Activated CD4-positive, alpha-beta T cell treated with anti-CD3 and anti-CD28 coated beads, Interleukin-2, amount 50 U/mL, for 48 hours (primary cell): ENCODE data around the gene DCTN2.
A peak's percentile ranks its signal among the peaks of the same experiment; 100 is the strongest.

Source experiments
- DNase-seq, 2 experiments: peaks; one replicate each; pipeline ENCODE4 v3.0.0-alpha.2; 2020

The DCTN2 gene

DNA sequence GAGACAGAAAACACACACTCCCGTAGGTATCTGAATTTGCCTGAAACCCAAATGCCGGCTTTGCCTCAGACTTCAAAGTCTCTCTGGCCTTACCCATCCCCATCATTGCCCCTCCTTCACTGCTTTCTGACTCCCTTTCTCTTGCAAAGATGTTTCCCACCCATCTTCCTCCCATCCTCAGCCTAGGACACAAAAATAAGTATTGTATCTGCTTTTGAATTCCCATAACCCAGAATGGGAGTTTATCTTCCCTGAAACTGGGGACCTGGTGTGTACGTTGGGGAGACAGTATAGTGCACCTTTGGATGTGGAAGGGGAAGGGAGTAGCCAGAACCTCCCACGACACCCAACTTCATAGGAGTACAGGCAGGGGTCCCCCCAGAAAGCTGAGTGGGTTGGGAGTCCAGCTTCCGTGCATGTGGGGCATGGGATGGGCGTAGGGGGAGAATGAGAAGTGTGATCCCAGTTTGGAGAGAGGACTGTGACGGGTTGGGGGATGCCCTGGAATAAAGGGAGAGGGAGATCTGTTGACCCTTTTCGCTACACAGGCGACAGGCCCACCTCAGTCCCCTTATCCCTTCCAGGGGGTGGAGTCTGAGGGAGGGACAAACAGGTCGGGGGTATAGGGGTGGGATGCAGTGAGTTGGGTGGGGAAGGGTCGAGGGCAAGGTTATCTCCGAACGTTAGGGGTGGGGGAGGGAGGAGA lies 2.4 kb upstream of the DCTN2 start:
- DNase-seq: no peak

DNA sequence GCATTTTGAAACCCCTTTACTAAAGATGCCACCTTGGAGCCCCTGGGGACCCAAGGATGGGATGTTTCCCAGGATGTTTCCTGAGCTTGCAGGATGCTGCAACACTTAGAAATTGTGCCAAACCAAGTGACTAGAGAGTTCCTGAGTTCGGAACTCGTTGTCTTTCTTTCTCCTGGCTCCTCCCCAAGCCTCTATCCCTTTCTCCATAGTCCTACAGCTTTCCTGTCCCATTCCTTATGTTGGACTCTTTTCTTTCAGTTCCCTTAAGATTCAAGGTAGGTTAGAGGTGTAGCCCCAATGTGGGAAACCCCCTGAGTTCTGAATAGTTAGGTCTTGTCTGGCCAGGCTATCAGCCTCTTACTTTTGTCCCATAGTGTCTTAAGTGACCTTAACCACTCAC lies 1.5 kb upstream of the DCTN2 start:
- no peak for DNase-seq

DNA sequence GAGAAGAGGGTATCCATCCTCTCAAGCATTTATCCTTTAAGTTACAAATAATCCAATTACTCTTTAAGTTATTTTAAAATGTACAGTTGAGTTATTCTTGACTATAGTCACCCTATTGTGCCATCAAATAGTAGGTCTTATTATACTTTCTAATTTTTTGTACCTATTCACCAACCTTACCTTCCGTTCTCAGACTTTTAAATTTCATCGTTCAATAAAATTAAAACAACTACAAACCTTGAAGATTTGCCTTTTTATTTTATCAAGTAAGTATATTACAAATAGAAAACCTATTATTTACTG lies 972 bp upstream of the DCTN2 start:
- no peak for DNase-seq

DNA sequence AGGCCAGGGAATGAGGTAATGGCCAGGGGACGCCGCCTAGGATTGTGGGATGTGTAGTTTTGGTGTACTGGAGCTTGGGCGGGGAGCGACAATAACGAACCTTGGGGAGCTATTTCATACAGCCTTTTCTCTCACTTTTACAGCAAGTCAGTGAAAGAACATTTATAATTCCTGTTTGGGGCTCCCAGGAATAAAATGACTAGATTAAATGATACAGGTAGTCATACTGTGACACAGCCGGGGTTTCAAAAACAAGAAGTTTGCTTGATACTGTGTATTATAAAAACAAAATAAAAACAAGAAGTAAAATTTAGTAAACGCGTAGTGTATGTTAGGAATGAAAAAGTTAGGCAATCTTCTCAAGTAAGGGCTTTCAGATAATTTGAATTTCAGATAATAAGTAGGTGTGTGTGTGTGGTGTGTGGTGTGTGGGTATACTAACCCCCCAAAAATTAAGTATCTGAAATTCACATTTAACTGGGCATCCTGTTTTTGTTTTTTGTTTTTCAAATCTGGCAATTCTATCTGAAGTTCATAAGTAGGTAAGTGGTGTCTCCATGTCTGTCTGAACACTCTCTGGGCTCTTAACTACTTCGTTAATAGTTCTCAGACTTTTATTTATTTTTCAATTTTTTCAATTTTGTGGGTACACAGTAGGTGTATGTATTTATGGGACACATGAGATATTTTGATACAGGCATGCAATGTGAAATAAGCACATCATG lies 458 bp upstream of the DCTN2 start:
- no peak for DNase-seq

DNA sequence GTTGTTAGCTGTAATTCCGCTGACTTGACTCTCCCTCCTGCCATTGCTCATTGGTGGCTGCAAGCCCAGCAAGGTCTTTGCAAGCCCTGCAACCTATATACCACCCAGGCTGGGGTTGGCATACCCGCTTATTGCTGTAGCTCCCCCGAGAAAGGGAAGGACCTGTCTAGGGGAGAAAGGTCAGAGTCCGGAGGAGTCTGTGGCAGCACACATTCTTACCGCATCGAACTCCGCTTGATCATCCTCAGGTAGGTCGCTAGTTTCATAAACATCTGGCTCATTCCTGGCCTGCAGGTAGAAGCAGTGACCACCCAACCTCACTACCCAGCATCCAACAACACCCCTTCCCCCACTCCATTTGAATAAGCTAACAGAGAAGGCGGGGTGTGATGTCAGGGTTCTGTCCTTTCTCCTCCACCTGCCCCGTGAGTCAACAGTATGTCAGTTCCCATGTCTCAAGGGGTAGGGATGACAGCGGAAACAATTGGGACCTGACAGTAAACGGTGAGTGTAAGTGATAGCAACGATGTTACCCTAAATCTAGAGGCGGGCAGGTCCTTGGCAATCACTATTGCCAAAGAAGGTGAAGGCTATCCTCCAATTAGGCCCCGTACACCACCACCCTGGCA lies 1.1 kb downstream of the DCTN2 start:
- DNase-seq: peak in 1 of 2 experiments; percentile 20

DNA sequence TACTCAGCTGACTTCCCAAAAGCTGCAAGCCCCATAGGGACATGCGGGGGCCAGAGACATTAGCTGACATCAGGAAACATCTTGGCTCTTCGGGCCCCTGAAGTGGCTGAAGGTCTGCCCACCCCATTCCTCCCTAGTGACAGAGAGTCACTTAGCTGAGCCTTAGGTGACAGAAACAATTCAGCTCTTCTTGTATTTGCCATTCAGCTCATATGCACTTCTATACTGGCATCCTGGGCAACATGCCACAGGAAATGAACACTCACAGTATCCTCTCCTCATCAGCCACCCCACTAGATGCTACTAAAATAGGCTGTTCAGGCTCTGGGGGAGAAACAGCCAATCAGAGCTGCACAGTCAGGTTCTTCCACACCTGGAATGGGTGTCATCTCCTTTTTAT lies 3.4 kb downstream of the DCTN2 start:
- DNase-seq: no peak

DNA sequence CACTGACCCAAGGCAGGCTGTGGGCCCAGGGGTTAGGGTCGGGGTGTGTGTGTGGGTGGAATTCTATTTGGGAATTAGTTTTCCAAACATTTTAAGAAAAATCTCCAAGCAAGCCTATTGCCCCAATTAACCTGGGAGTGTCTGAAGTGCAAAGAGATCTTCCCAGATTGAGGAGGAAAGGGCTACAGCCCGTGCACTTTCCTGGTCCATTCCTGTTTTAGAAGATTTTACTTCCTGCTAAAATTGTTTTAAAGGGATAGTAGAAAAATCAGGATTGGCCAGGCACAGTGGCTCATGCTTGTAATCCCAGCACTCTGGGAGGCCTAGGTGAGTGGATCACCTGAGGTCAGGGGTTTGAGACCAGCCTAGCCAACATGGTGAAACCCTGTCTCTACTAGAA lies 5.3 kb downstream of the DCTN2 start:
- no peak for DNase-seq

DNA sequence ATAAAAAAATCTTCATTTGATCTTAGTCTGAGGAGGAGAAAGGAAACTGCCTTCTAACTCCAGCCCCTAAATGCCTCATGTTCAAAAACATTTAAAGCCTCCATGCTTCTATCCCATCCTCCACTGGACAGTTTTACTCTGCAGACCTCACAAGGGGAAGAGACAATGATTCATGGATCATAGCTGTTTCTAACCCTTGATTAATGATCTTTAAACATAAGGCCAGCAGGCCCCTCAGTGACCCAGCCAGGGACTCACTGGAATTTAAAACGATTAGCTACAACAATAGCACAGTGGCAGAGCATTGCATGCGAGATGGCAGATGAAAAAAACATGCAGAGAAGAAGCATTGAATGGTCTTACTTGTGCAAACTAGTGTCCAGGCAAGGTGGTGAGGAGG lies 6.0 kb downstream of the DCTN2 start:
- DNase-seq: no peak

DNA sequence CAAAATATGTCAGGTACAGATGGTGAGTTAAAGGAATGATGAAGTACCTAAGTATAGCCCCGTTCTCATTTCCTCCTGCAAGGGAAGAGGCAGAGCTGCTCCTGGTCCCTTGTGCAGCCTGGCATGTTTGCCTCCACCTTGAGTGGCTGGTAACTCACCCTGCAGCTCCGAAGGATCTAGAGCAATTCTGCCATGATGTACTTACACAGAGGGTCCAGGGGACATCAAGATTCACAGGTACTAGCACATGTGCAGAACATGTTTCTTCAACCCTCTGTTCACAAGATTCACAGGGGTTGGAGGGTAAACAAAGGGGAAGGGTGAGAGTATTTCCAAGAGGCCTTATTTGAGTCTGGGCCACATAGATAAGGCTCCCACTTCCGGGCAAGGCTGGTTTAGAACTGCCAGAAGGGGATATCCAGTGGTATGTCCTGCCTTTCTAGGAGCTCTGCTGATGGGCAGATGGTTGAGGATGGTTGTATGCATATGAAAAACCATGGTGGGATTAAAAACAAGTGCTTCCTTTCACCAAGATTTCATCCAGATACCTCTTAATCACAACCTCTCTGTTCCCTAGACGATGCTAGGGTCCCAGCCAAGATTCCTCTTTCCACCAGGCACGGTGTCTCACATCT lies 7.7 kb downstream of the DCTN2 start:
- no peak for DNase-seq

DNA sequence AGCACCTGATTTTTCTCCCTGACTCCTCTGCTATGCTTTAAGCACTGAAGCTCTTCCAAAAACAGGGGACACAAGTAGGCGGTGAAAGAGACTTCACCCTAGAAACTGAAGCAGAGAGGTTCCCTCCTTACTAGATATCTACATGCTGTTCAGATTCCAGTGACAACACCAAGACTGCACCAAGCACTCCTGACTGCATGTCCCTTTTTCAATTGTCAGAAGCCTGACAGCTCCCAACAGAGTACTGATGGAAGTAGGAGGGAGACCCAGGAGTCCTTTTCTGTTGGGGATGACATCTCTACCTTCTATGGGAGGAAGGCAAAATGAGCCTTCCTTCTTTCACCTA lies 10.4 kb downstream of the DCTN2 start:
- DNase-seq: no peak

DNA sequence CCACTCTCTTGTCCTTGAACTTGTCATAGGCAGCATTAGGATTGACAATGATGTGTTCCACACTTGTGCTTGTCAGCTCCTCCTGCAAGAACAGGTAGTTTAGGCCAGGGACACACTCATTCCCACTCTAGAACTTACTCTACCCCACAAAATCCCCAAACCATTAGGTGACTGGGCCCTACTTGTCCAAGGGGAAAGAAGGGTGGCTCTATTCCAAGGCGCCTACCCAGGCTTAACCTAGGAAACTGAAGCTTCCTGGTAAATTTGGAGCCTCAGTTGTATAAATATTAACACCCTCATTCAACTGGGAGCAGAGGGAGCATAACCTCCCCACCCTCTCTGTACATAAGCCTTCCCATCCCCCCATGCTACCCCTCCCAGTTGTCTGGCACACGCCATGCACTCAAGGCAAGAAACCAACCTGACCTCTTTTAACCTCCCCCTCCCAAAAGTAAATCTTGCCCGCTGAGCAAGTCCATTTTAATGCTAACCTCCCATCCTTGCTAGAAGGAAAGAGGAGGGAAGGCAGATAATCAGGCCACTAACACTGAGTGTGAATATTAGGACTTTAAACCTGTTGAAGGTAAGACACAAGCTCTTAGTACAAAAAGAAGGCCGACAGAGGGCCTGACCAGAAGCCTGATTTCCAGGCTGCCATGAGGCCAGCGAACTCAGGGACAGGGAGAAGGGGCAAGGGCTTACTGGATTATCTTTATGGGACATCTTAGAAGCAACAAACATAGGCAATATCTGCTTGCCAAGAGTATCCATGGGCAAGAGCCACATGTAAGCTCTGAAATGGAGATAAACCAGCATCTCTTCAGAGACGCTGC lies 11.0 kb downstream of the DCTN2 start:
- DNase-seq: no peak

DNA sequence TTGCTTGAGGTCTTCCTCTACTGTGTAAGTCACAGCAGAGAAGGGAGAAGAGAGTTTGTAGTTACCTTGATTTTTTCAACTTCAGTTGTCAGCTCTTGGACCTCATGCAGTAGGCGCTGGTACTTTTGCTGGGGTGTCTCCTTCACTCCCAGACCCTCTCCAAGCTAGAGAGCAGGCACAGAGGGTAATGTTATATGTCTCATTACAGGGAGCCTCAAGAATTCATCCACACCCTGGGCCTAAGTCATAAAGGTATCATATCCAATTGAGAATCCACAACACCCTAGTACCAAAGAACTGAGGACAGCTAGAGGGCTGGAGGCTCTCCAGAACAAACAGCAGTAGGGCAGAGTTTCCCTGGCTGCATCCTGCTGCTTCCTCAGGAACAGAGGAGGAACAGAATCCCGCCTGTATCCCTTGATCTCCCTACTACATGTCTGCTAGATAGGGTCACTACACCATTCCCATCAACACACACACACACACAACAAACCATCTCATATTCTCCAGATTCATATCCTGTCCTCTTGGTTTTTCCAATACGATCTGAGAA lies 11.9 kb downstream of the DCTN2 start:
- no peak for DNase-seq

DNA sequence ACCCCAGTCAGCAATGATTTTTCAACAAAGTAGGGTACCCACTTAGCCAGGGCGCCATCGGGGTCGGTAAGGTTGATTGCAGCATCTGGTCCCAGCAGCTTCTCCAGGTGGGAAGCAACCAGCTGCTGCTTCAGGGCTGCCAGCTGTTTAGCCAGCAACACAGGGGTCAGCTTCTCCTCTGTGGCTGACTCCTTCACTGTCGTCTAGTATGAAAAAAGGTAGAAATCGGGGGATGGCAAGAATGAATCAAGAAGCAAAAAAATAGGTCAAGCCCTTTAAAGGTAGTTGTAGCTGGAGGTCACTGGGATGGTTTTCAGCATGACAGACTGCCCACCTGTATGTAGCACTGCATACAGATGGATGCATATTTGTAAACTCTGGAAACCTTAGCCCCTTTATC lies 12.7 kb downstream of the DCTN2 start:
- no peak for DNase-seq

DNA sequence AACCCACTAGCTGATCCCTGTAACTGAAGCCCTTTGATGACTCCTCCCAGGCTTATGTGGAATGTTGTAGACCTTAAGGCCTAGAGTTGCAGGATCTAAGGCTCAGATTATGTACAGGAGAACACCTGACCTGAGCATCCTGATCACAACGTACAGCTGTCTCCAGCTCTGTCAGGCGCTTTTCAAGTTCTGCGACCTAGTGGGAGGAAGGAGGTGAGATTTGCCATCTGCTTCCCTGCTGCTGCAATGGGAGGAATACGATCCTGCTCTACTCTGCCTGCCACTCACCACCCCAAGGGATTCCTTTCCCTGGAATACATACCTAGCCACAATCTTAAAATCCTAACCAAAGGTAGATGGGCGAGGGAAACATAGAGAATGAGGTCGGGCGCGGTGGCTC lies 13.9 kb downstream of the DCTN2 start:
- DNase-seq: no peak

DNA sequence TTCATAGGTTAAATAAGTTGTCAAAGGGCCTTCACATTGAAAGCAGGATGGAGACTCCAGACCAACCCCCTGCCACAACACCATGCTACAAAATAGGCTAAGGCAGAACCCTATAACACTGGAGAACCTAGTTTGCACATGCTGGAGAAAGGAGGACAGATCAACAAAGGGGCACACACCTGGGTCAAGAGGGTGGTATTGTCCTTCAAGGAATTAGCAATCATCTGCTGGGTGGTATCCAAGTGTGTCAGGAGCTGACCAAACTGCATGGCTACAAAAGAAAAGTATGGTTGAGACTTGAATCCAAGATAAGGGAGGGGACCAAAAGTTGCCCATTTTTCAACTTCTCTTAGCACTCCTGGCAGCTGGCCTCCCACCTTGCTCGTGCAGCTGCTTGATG lies 15.2 kb downstream of the DCTN2 start:
- DNase-seq: no peak

DNA sequence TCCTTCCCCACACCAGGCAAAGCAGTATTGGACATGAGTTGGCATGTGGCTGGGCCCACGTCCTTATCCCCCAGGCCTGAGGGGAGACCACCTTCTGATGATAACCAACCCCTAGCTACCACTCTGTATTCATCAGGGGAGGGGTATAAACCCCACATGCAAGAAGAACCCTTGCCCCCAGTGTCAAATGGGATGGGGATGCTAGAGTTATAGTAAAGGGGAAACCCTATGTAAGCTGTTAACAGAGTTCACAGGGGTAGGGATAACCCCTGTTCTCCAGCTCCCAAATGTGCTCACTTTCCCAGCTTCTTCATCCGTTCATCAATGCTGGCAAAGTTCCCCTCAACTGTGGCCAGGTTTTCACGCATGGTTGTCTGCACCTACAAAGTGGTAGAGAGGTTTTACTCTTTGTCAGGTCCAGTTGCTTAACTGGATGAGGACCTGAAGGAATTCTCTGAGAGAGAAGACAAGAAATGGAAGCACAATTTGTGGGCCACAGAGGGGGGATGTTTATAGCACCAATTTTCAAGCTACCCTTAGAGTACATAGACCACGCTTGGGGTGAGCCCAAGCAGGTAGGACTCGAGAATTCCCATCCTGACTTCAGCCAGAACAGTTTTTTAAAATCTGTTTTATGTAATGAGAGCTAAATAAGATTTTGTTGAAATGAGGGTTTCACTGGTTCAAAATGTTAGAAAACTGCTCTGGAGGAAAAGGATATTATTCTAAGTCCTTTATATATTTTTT lies 16.4 kb downstream of the DCTN2 start:
- no peak for DNase-seq

DNA sequence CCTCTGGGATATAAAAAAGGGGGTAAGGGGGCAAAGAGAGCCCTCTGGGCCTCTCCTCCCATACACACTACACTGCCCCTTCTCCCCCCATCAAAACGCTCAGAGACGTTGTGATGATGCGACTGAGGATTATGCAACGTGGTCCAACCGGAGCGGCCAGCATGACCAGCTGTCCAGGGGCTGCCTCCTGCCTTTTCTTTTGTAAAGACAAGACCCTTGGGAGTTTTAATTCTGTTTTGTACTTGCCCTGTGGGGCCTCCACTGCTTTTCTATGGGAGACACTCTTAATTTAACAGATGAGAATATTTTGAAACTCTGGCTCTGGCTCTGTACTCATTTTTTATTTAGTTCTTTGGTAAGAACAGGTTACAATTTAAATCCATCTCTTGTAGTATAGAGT lies 17.2 kb downstream of the DCTN2 start:
- DNase-seq: no peak

DNA sequence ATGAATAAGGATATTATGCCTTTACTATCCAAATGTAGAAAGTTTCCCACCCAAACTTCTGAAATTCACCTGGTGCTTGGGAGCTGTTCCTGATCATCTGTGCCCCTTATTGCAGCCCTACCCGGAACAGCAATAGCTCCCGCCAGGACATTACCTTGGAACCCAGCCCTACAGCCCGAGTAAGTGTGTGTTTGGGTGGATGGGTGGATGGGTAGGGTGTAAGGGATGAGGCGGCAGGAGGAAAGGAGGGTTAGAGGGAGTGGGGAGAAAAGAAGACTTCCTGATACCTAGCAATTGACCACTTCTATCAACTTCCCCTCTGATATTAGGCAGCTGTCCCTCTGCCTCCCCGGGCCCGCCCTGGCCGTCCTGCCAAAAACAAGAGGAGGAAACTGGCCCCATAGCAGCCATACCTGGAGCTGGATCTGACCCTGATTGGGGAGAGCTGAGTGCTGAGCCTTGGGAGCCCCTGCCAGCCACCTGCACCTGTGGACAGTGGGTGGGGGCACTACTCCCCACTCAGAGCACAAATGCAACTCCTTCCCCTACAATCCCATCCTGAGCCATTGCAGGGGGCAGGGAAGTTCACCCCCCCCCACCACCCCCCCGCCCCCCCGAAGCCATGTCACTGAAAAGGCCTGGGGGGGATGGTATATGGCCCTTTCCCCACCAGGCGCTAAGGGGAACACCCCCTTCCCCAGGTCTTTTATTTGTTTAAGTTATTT lies 18.0 kb downstream of the DCTN2 start:
- DNase-seq: no peak

DNA sequence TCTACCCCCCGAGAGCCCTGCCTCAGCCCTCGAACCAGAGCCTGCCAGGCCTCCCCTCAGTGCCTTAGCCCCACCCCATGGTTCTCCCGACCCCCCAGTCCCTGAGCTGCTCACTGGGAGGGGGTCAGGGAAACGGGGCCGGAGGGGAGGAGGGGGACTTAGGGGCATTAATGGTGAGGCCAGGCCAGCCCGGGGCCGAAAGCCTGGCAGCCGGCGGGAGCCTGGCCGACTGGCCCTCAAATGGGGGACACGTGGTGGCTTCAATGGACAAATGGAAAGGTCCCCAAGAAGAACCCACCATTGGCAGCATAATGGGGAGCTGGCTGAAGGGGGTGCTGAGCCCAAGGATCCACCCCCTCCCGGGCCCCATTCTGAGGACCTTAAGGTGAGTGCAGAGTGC lies 18.8 kb downstream of the DCTN2 start:
- no peak for DNase-seq

DNA sequence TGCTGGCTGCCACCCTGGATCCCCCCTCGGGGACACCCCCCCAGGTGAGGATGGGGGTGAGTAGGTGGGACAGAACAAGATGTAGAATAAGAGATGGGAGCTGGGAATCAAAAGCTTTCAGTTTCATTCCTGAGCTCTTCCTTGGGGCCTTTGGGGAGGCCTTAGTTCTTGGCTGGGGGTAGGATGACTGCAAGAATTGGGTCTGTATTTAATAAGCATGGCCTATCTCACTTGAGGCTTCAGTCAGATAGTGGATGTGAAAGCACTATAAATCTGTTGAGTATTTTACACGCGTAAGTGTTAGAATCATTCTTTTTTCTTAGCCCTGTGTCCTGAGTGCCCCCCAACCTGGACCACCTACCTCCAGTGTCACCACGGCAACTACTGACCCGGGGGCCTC lies 19.8 kb downstream of the DCTN2 start:
- no peak for DNase-seq

DNA sequence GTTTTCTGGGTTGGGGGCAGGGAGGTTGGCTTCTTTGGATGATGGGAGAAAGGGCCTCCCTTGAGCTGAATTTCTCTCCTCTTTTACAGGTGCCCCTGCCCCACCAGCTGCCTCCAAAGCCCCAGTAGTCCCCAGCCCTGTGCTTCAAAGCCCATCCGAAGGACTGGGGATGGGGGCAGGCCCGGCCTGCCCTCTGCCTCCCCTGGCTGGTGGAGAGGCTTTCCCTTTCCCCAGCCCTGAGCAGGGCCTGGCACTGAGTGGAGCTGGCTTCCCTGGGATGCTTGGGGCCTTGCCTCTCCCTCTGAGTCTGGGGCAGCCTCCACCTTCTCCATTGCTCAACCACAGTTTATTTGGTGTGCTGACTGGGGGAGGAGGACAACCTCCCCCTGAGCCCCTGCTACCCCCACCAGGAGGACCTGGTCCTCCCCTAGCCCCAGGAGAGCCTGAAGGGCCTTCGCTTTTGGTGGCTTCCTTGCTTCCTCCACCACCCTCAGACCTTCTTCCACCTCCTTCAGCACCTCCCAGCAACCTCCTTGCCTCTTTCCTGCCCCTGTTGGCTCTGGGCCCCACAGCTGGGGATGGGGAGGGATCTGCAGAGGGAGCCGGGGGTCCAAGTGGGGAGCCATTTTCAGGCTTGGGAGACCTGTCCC lies 20.4 kb downstream of the DCTN2 start:
- DNase-seq: no peak
